MM.1S (cell line): ENCODE results near the gene MEGF11.

Source experiments
- DNase-seq: peaks from one replicate; pipeline ENCODE4 v3.0.0-alpha.2; 2015
- H2AFZ ChIP-seq: fragments of 300-600 bp; sonication (generic); 2 replicates; pipeline ENCODE4 v1.6.0; 2016; ENCODE audit warnings: antibody characterized with exemption, low read length
- H3F3A ChIP-seq: fragments of 300-600 bp; sonication (generic); 2 replicates; pipeline ENCODE4 v1.6.1; 2016; ENCODE audit warnings: mild to moderate bottlenecking, antibody characterized with exemption, low read length, moderate library complexity, mixed read lengths; ENCODE audit not compliant: insufficient read depth
- H3K27ac ChIP-seq: fragments of 300-600 bp; sonication (generic); 2 replicates; pipeline ENCODE4 v1.5.1; 2016; ENCODE audit warnings: mild to moderate bottlenecking, low read length
- H3K27me3 ChIP-seq: fragments of 300-600 bp; sonication (generic); replicated peaks from 2 replicates; pipeline ENCODE4 v1.6.0; 2016; ENCODE audit warnings: low read length; ENCODE audit not compliant: insufficient read depth
- H3K36me3 ChIP-seq: fragments of 300-600 bp; sonication (generic); replicated peaks from 2 replicates; pipeline ENCODE4 v1.6.1; 2016; ENCODE audit warnings: mild to moderate bottlenecking, low read length, mixed read lengths; ENCODE audit not compliant: insufficient read depth
- H3K4me1 ChIP-seq: fragments of 300-600 bp; sonication (generic); 2 replicates; pipeline ENCODE4 v1.6.1; 2016; ENCODE audit warnings: low read length, mixed read lengths
- H3K4me2 ChIP-seq: fragments of 300-600 bp; sonication (generic); 2 replicates; pipeline ENCODE4 v1.6.0; 2016; ENCODE audit warnings: low read depth, low read length
- H3K4me3 ChIP-seq: fragments of 300-600 bp; sonication (generic); 2 replicates; pipeline ENCODE4 v1.5.1; 2016; ENCODE audit warnings: low read length, mixed read lengths
- H3K79me2 ChIP-seq: fragments of 300-600 bp; sonication (generic); 2 replicates; pipeline ENCODE4 v1.6.1; 2016; ENCODE audit warnings: mixed run types, low read length, mixed read lengths
- H3K9ac ChIP-seq: fragments of 300-600 bp; sonication (generic); 2 replicates; pipeline ENCODE4 v1.6.1; 2016; ENCODE audit warnings: low read length, mixed read lengths
- H3K9me2 ChIP-seq: fragments of 300-600 bp; sonication (generic); replicated peaks from 2 replicates; pipeline ENCODE4 v1.6.1; 2016; ENCODE audit warnings: mild to moderate bottlenecking, low read length, mixed read lengths; ENCODE audit not compliant: insufficient read depth
- H3K9me3 ChIP-seq: fragments of 300-600 bp; sonication (generic); replicated peaks from 2 replicates; pipeline ENCODE4 v1.6.1; 2016; ENCODE audit warnings: mild to moderate bottlenecking, low read length, mixed read lengths; ENCODE audit not compliant: insufficient read depth
- H4K20me1 ChIP-seq: fragments of 300-600 bp; sonication (generic); 2 replicates; pipeline ENCODE4 v1.6.1; 2016; ENCODE audit warnings: mild to moderate bottlenecking, low read length, moderate library complexity, mixed read lengths; ENCODE audit not compliant: insufficient read depth
- EZH2 ChIP-seq: fragments of 300-600 bp; sonication (generic); optimal IDR thresholded peaks from 2 replicates; pipeline ENCODE3; 2017; ENCODE audit warnings: low read depth, mild to moderate bottlenecking, antibody characterized with exemption, low read length, mixed read lengths
- EZH2phosphoT487 ChIP-seq: fragments of 300-600 bp; sonication (generic); IDR thresholded peaks from 2 replicates; pipeline ENCODE4 v1.6.1; 2018; ENCODE audit warnings: antibody characterized with exemption, low read length
- TF ChIP-seq, protein P1 (sequence below): fragments of 300-600 bp; sonication (generic); IDR thresholded peaks from 2 replicates; pipeline ENCODE4 v1.5.1; 2016; ENCODE audit warnings: antibody characterized with exemption, low read length, mixed read lengths

MEGF11 gene

GRCh38 chr15:66161108-66161507 lies 92.4 kb downstream of the MEGF11 start:
- no peak overlapping the region for H3K27ac ChIP-seq
- no peak overlapping the region for H3K9ac ChIP-seq

DNA sequence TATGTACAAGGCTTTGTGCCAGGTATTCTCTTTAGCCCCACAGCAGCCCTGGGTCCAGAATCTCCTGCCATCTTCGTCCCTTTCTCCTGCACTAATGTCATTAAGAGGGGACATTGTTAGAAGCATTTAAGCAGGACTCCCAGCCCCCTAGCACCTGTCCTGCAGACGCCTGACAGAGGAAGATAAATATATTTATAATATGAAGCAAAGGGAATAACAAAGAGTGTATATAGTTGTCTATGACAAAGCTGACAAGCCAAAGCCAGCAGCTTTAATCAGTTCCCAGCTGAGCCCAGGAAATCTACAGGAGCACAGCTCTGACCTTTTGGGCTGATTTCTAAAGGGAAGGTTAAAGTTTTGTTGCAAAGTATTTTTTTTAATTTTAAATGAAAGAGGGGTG lies 96.0 kb downstream of the MEGF11 start:
- no peak overlapping the region for H3K9ac ChIP-seq
- H3K4me1 ChIP-seq: no peaks in the 10 kb centered on the region
- H3K9me2 ChIP-seq: no peaks in the 10 kb centered on the region
- DNase-seq: no peak
- H3K27me3 ChIP-seq: peaks cover 13% of the 10 kb centered on the region; the same call in 1 of the 2 replicates
- no peak overlapping the region for H3K4me3 ChIP-seq
- H3K9me3 ChIP-seq: no peaks in the 10 kb centered on the region
- no peaks in the 10 kb centered on the region for H3F3A ChIP-seq
- no peak overlapping the region for H3K27ac ChIP-seq
- H3K36me3 ChIP-seq: no peaks in the 10 kb centered on the region
- no peaks in the 10 kb centered on the region for H4K20me1 ChIP-seq
- no peak for TF ChIP-seq EZH2phosphoT487
- TF ChIP-seq, protein P1, sequence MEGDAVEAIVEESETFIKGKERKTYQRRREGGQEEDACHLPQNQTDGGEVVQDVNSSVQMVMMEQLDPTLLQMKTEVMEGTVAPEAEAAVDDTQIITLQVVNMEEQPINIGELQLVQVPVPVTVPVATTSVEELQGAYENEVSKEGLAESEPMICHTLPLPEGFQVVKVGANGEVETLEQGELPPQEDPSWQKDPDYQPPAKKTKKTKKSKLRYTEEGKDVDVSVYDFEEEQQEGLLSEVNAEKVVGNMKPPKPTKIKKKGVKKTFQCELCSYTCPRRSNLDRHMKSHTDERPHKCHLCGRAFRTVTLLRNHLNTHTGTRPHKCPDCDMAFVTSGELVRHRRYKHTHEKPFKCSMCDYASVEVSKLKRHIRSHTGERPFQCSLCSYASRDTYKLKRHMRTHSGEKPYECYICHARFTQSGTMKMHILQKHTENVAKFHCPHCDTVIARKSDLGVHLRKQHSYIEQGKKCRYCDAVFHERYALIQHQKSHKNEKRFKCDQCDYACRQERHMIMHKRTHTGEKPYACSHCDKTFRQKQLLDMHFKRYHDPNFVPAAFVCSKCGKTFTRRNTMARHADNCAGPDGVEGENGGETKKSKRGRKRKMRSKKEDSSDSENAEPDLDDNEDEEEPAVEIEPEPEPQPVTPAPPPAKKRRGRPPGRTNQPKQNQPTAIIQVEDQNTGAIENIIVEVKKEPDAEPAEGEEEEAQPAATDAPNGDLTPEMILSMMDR: no peak
- no peaks in the 10 kb centered on the region for H3K79me2 ChIP-seq
- H3K4me2 ChIP-seq: no peak overlapping the region
- no peak overlapping the region for H2AFZ ChIP-seq

More at GRCh38 chr15:66161108-66161507, 92.4 kb downstream of the MEGF11 start:
- Histone ChIP-seq H3K4me2 (no peak overlapping the region), H3K36me3 (no peaks in the 10 kb centered on the region), H2AFZ (no peak overlapping the region), H3K79me2 (no peaks in the 10 kb centered on the region), H3F3A (no peaks in the 10 kb centered on the region), H3K9me3 (no peaks in the 10 kb centered on the region), H4K20me1 (no peaks in the 10 kb centered on the region), H3K4me3 (no peak overlapping the region), H3K4me1 (no peaks in the 10 kb centered on the region), H3K27me3 (no peaks in the 10 kb centered on the region), H3K9me2 (no peaks in the 10 kb centered on the region)
- TF ChIP-seq, protein P1: no peak
- no peak for TF ChIP-seq EZH2phosphoT487
- no peak for TF ChIP-seq EZH2
- no peak for DNase-seq

- peaks cover 23% of the 10 kb centered on the region; the same call in 1 of the 2 replicates for H3K27me3 ChIP-seq
- no peak overlapping the region for H3K27ac ChIP-seq
- no peaks in the 10 kb centered on the region for H3K36me3 ChIP-seq
- no peaks in the 10 kb centered on the region for H3K9me2 ChIP-seq
- TF ChIP-seq EZH2: no peak
- TF ChIP-seq, protein P1: no peak
- no peak for TF ChIP-seq EZH2phosphoT487
- no peaks in the 10 kb centered on the region for H3F3A ChIP-seq
- H4K20me1 ChIP-seq: no peaks in the 10 kb centered on the region
- no peaks in the 10 kb centered on the region for H3K79me2 ChIP-seq
- H3K9me3 ChIP-seq: no peaks in the 10 kb centered on the region
- no peak overlapping the region for H3K4me2 ChIP-seq
- no peak overlapping the region for H3K4me3 ChIP-seq
- no peak overlapping the region for H3K9ac ChIP-seq
- no peak for DNase-seq
- H3K4me1 ChIP-seq: no peaks in the 10 kb centered on the region
- H2AFZ ChIP-seq: no peak overlapping the region
Observed at GRCh38 chr15:66156310-66156975, 97.1 kb downstream of the MEGF11 start.
